BLaER1 treated with 17β-estradiol and CSF1 and Interleukin-3, amounts not matched to agents 10 nM and 100 nM (cell line): ENCODE measurements around the gene GPR18.
A peak's percentile ranks its signal among the peaks of the same experiment; 100 is the strongest.
"Not testable (repeated sequence)": the region's sequence is repeated elsewhere in the genome, so short reads cannot be mapped to it uniquely, and the experiment has no call there.

Experiments
- H3K27ac ChIP-seq, 11 experiments: shearing (Covaris generic); formaldehyde crosslinking; 2 replicates each; pipeline ENCODE4 v1.8.1; 2022
- H3K27me3 ChIP-seq, 11 experiments: shearing (Covaris generic); formaldehyde crosslinking; 2 replicates each; pipeline ENCODE4 v1.8.1; 2022
- H3K36me3 ChIP-seq, 11 experiments: shearing (Covaris generic); formaldehyde crosslinking; 2 replicates each; pipeline ENCODE4 v1.8.1; 2022
- H3K4me1 ChIP-seq, 10 experiments: shearing (Covaris generic); formaldehyde crosslinking; 2 replicates each; pipeline ENCODE4 v1.8.1; 2022
- H3K4me2 ChIP-seq, 11 experiments: shearing (Covaris generic); formaldehyde crosslinking; 2 replicates each; pipeline ENCODE4 v1.8.1; 2022
- H3K4me3 ChIP-seq, 10 experiments: shearing (Covaris generic); formaldehyde crosslinking; 2 replicates each; pipeline ENCODE4 v1.8.1; 2022
- H3K9ac ChIP-seq, 11 experiments: shearing (Covaris generic); formaldehyde crosslinking; 2 replicates each; pipeline ENCODE4 v1.8.1; 2022
- H3K9me3 ChIP-seq, 11 experiments: shearing (Covaris generic); formaldehyde crosslinking; replicated peaks in 1 of 11; 2 replicates each; pipeline ENCODE4 v1.8.1; 2022
- H4K20me1 ChIP-seq, 11 experiments: shearing (Covaris generic); formaldehyde crosslinking; 2 replicates each; pipeline ENCODE4 v1.8.1; 2022
- Cebpa-rat ChIP-seq, 11 experiments: shearing (Covaris generic); IDR thresholded peaks; 2 replicates each; pipeline ENCODE4 v1.8.1; 2022

GPR18 gene

DNA sequence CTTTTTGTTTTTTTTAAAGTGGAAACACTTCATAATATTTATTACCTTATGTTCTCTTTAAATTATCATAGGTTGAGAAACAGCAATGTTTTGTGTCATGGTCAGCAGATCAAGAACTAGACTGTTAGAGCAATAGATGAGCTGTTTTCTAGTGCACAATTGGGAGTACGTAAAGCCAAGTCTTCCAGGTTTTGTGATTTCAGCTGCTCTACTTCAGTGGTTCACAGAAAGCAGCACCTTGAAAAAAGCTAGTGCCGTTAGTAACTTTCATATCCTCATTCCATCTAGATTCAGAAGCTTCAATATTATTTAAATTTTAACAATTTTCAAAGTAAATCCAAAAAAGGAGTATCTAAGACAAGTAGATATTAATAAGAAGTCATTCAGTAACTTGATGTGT, 1.9 kb downstream of the GPR18 start:
- H3K9me3 ChIP-seq: peaks cover 0 to 11% (median 0%) of the 10 kb centered on the region in 11 experiments; a peak in 5 of 22 replicates
- peaks cover 0 to 11% (median 0%) of the 10 kb centered on the region in 11 experiments; a peak in 2 of 22 replicates for H4K20me1 ChIP-seq
- H3K27me3 ChIP-seq: no peaks in the 10 kb centered on the region
- no peak for TF ChIP-seq Cebpa-rat (IDR thresholded peaks at IDR 0.05)
- peak overlapping the region; percentile 68 to 89 (median 82); a peak in 21 of 22 replicates for H3K9ac ChIP-seq
- peaks cover 56 to 89% (median 67%) of the 10 kb centered on the region in 10 experiments for H3K4me1 ChIP-seq
- peak overlapping the region; percentile 69 to 97 (median 85) for H3K4me2 ChIP-seq
- H3K4me3 ChIP-seq: peak overlapping the region; percentile 39 to 77 (median 64); a peak in 18 of 20 replicates
- H3K27ac ChIP-seq: peak overlapping the region; percentile 39 to 96 (median 89); a peak in 21 of 22 replicates
- H3K36me3 ChIP-seq: peaks cover 17 to 66% (median 51%) of the 10 kb centered on the region in 11 experiments

DNA sequence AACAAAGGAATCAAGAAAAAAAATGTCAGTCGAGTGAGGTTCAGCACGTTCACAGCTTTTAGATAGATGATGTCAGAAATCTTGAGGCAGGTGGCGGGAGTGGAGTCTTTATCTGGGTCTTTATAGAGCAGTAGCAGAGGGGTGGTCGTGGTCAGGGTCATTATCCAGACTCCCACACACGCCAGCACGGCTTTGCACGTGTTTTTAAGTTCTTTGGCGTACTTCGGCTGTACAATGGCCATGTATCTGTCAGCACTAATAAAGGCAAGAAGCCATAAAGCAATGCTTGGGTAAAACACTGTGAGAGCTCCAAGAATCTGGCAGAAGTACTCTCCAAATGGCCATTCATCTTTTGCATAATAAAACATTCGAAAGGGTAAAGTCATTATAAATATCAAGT, 2.9 kb downstream of the GPR18 start:
- Histone ChIP-seq H3K36me3 (peaks cover 17 to 69% (median 57%) of the 10 kb centered on the region in 11 experiments), H3K4me1 (peaks cover 48 to 83% (median 57%) of the 10 kb centered on the region in 10 experiments), H3K27ac (peak overlapping the region in 10 of 11 experiments; percentile 84 to 96 (median 90); a peak in 16 of 22 replicates), H4K20me1 (peaks cover 0 to 18% (median 0%) of the 10 kb centered on the region in 11 experiments; a peak in 2 of 22 replicates), H3K4me3 (peak overlapping the region in 7 of 10 experiments; percentile 51 to 77 (median 66); a peak in 12 of 20 replicates), H3K9me3 (peaks cover 0 to 11% (median 0%) of the 10 kb centered on the region in 11 experiments; a peak in 5 of 22 replicates), H3K27me3 (no peaks in the 10 kb centered on the region), H3K9ac (peak overlapping the region in 8 of 11 experiments; percentile 68 to 89 (median 84); a peak in 12 of 22 replicates), H3K4me2 (peak overlapping the region; percentile 69 to 97 (median 85))
- no peak for TF ChIP-seq Cebpa-rat (IDR thresholded peaks at IDR 0.05)

DNA sequence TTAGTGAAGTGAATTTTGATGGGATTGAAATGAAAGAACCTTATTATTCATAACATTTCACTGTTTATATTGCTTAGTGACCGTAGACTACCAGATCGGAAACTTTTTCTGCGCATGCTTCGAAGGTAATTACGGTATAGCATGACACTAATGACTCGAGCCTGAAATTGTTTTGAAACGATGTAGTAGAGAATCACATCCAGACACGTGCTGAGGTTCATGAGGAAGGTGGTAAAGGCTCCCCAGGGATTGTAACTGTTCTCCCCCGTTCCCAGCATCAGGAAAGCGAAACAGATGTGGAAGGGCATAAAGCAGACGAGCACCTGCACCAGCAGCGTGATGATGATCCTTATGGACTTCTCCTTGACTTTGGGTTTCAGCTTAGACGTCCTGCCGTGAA, 3.3 kb downstream of the GPR18 start:
- H3K4me1 ChIP-seq: peaks cover 44 to 78% (median 52%) of the 10 kb centered on the region in 10 experiments
- peak overlapping the region in 7 of 10 experiments; percentile 51 to 77 (median 66); a peak in 9 of 20 replicates for H3K4me3 ChIP-seq
- no peaks in the 10 kb centered on the region for H3K27me3 ChIP-seq
- peaks cover 17 to 69% (median 57%) of the 10 kb centered on the region in 11 experiments for H3K36me3 ChIP-seq
- H4K20me1 ChIP-seq: peaks cover 0 to 22% (median 0%) of the 10 kb centered on the region in 11 experiments; a peak in 2 of 22 replicates
- peak overlapping the region in 5 of 11 experiments; percentile 4 to 89 (median 85); a peak in 6 of 22 replicates for H3K9ac ChIP-seq
- no peak for TF ChIP-seq Cebpa-rat (IDR thresholded peaks at IDR 0.05)
- peak overlapping the region in 9 of 11 experiments; percentile 85 to 96 (median 91); a peak in 15 of 22 replicates for H3K27ac ChIP-seq
- H3K9me3 ChIP-seq: peaks cover 0 to 11% (median 0%) of the 10 kb centered on the region in 11 experiments; a peak in 5 of 22 replicates
- H3K4me2 ChIP-seq: peak overlapping the region; percentile 69 to 97 (median 85)

GRCh38 chr13:99251921-99252320, 6.3 kb downstream of the GPR18 start:
- no peak overlapping the region for H3K9ac ChIP-seq
- H3K36me3 ChIP-seq: peaks cover 41 to 91% (median 81%) of the 10 kb centered on the region in 11 experiments
- H3K4me2 ChIP-seq: peak overlapping the region in 6 of 11 experiments; percentile 7 to 54 (median 33); a peak in 10 of 22 replicates
- peak overlapping the region in 6 of 11 experiments; percentile 4 to 19 (median 8); a peak in 8 of 22 replicates for H3K27ac ChIP-seq
- no peak overlapping the region for H3K4me3 ChIP-seq
- no peaks in the 10 kb centered on the region for H3K27me3 ChIP-seq
- peaks cover 0 to 23% (median 0%) of the 10 kb centered on the region in 11 experiments; a peak in 1 of 22 replicates for H4K20me1 ChIP-seq
- TF ChIP-seq Cebpa-rat (IDR thresholded peaks at IDR 0.05): no peak
- H3K4me1 ChIP-seq: peaks cover 25 to 50% (median 30%) of the 10 kb centered on the region in 10 experiments
- peaks cover 0 to 24% (median 16%) of the 10 kb centered on the region in 11 experiments; a peak in 18 of 22 replicates for H3K9me3 ChIP-seq

DNA sequence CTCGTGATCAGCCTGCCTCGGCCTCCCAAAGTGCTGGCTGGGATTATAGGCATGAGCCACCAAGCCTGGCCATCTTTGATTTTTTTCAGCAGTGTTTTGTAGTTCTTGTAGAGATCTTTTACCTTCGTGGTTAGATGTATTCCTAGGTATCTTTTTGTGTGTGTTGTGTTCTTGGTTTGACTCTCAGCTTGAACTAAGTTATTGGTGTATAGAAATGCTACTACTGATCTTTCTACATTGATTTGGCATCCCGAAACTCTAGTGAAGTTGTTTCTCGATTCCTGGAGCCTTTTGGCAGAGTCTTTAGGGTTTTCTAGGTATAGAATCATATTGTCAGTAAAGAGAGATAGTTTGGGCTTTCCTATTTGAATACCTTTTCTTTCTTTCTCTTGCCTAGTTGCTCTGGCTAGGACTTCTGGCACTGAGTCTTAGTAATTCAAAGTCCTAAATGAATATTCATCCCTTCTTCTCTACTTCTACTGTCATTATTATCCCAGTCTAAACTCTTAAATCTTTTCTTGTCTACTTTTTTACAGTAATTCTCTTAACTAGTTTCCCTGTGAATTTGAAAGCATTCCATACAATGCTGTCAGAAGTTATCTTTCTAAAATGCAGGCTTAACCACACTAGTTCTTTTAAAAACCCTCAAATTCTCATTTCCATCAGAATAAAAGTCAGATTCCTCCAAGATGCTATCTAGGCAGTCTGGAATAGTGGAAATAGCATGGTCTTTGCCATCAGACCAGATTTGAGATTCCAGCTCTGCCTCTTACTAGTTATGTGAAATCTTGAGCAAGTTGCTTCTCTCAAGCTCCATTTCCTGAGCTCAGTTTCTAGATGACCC, 7.0 kb downstream of the GPR18 start:
- H3K4me3 ChIP-seq: no peak overlapping the region
- peak overlapping the region in 6 of 11 experiments; percentile 4 to 19 (median 8); a peak in 6 of 22 replicates for H3K27ac ChIP-seq
- TF ChIP-seq Cebpa-rat (IDR thresholded peaks at IDR 0.05): no peak
- no peak overlapping the region for H3K9ac ChIP-seq
- peaks cover 19 to 43% (median 27%) of the 10 kb centered on the region in 10 experiments for H3K4me1 ChIP-seq
- peak overlapping the region in 6 of 11 experiments; percentile 7 to 54 (median 33); a peak in 9 of 22 replicates for H3K4me2 ChIP-seq
- peaks cover 48 to 98% (median 88%) of the 10 kb centered on the region in 11 experiments for H3K36me3 ChIP-seq
- peaks cover 0 to 23% (median 0%) of the 10 kb centered on the region in 11 experiments; a peak in 1 of 22 replicates for H4K20me1 ChIP-seq
- peaks cover 0 to 24% (median 16%) of the 10 kb centered on the region in 11 experiments; a peak in 18 of 22 replicates for H3K9me3 ChIP-seq
- no peaks in the 10 kb centered on the region for H3K27me3 ChIP-seq

- H3K9ac ChIP-seq, H3K4me3 ChIP-seq, H3K27ac ChIP-seq, H3K27me3 ChIP-seq, H3K4me2 ChIP-seq: not testable (repeated sequence)
- peaks cover 0 to 18% (median 13%) of the 10 kb centered on the region in 11 experiments; a peak in 18 of 22 replicates for H3K9me3 ChIP-seq
- peaks cover 0 to 23% (median 0%) of the 10 kb centered on the region in 11 experiments; a peak in 1 of 22 replicates for H4K20me1 ChIP-seq
- peaks cover 3 to 27% (median 12%) of the 10 kb centered on the region in 10 experiments; a peak in 18 of 20 replicates for H3K4me1 ChIP-seq
- peaks cover 52 to 98% (median 91%) of the 10 kb centered on the region in 11 experiments for H3K36me3 ChIP-seq
These were observed 8.6 kb downstream of the GPR18 start for GRCh38 chr13:99249606-99250005.

- H3K4me2 ChIP-seq, H3K9ac ChIP-seq, H3K4me3 ChIP-seq, H3K27me3 ChIP-seq, H3K27ac ChIP-seq: not testable (repeated sequence)
- Histone ChIP-seq H4K20me1 (peaks cover 0 to 23% (median 0%) of the 10 kb centered on the region in 11 experiments; a peak in 1 of 22 replicates), H3K36me3 (peaks cover 53 to 98% (median 90%) of the 10 kb centered on the region in 11 experiments), H3K9me3 (peaks cover 0 to 16% (median 12%) of the 10 kb centered on the region in 11 experiments; a peak in 18 of 22 replicates), H3K4me1 (peaks cover 0 to 23% (median 7%) of the 10 kb centered on the region in 10 experiments; a peak in 14 of 20 replicates)
These were observed 9.0 kb downstream of the GPR18 start for GRCh38 chr13:99249178-99249577.

DNA sequence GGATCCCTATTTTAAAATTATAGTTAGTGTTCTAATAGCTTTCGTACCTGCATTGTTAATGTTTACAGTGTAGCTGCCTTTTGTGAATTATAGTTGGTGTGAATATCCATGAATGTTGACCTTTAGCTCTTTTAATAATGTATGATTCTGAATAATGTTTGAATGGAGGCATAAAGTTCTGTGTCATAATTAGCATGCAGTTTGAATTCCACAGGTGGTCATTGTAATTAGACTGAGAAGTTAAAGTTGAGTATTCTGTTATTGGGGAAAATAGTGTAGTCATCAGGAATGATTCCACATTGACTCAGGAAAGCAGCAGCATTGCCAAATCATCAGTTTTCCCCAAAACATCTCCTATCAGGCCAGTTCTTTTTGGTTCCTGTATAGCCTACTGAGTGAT, 12.1 kb downstream of the GPR18 start:
- peaks cover 55 to 89% (median 77%) of the 10 kb centered on the region in 11 experiments for H3K36me3 ChIP-seq
- no peak for TF ChIP-seq Cebpa-rat (IDR thresholded peaks at IDR 0.05)
- H3K4me2 ChIP-seq: no peak overlapping the region
- H3K4me1 ChIP-seq: peaks cover 0 to 5% (median 0%) of the 10 kb centered on the region in 10 experiments; a peak in 3 of 20 replicates
- H4K20me1 ChIP-seq: peaks cover 0 to 10% (median 0%) of the 10 kb centered on the region in 11 experiments; a peak in 1 of 22 replicates
- H3K9me3 ChIP-seq: peaks cover 0 to 20% (median 16%) of the 10 kb centered on the region in 11 experiments; a peak in 18 of 22 replicates
- H3K27me3 ChIP-seq: no peaks in the 10 kb centered on the region
- no peak overlapping the region; a peak in 1 of 22 replicates for H3K27ac ChIP-seq
- no peak overlapping the region for H3K9ac ChIP-seq
- no peak overlapping the region for H3K4me3 ChIP-seq
